HepG2 (cell line): ENCODE results near the gene INSR. TPM values are rescaled to one million over a fixed set of nuclear protein-coding genes. Genes with fewer than 3 reads are reported as not detected.

Source experiments
- CBFB ChIP-seq: sonication (generic); formaldehyde crosslinking; IDR thresholded peaks from 2 replicates; pipeline ENCODE4 v1.4.0; 2020; ENCODE audit warnings: missing genetic modification reagents
- CHD2 ChIP-seq: IDR thresholded peaks from 2 replicates; pipeline ENCODE4 v1.6.1; 2011; ENCODE audit warnings: low read depth, low read length, improper control_type of control experiment
- CREB3 ChIP-seq: sonication (generic); formaldehyde crosslinking; IDR thresholded peaks from 2 replicates; pipeline ENCODE4 v1.5.0; 2020; ENCODE audit warnings: missing genetic modification reagents
- LBX2 ChIP-seq: sonication (generic); formaldehyde crosslinking; IDR thresholded peaks from 2 replicates; pipeline ENCODE4 v1.5.0; 2020; ENCODE audit warnings: missing genetic modification reagents, mild to moderate bottlenecking, borderline replicate concordance
- MAFG ChIP-seq: sonication (generic); formaldehyde crosslinking; IDR thresholded peaks from 2 replicates; pipeline ENCODE4 v1.5.1; 2020; ENCODE audit warnings: mild to moderate bottlenecking, missing genetic modification reagents
- MXI1 ChIP-seq: IDR thresholded peaks from 3 replicates; pipeline ENCODE4 v1.6.1; 2012; ENCODE audit warnings: low read depth, low read length, inconsistent platforms, borderline replicate concordance
- MYPOP ChIP-seq: sonication (generic); formaldehyde crosslinking; IDR thresholded peaks from 2 replicates; pipeline ENCODE4 v1.8.1; 2023; ENCODE audit warnings: mild to moderate bottlenecking, moderate library complexity, missing genetic modification reagents
- POGZ ChIP-seq: sonication (generic); formaldehyde crosslinking; IDR thresholded peaks from 2 replicates; pipeline ENCODE4 v1.4.0; 2020; ENCODE audit warnings: mild to moderate bottlenecking, missing genetic modification reagents
- SATB2 ChIP-seq: sonication (generic); formaldehyde crosslinking; IDR thresholded peaks from 2 replicates; pipeline ENCODE4 v1.5.0; 2020; ENCODE audit warnings: missing genetic modification reagents
- STAT5B ChIP-seq: sonication (generic); formaldehyde crosslinking; IDR thresholded peaks from 2 replicates; pipeline ENCODE4 v1.4.0; 2020; ENCODE audit warnings: missing genetic modification reagents
- THAP11 ChIP-seq: IDR thresholded peaks from 2 replicates; pipeline ENCODE4 v1.6.1; 2016; ENCODE audit warnings: missing biosample characterization, missing genetic modification reagents
- THAP8 ChIP-seq: sonication (generic); formaldehyde crosslinking; IDR thresholded peaks from 2 replicates; pipeline ENCODE4 v1.5.1; 2020; ENCODE audit warnings: missing genetic modification reagents, mild to moderate bottlenecking, borderline replicate concordance
- UBTF ChIP-seq: sonication (generic); formaldehyde crosslinking; IDR thresholded peaks from 2 replicates; pipeline ENCODE4 v1.4.0; 2020; ENCODE audit warnings: mild to moderate bottlenecking, missing genetic modification reagents
- ZFX ChIP-seq: sonication (generic); formaldehyde crosslinking; IDR thresholded peaks from 2 replicates; pipeline ENCODE4 v1.4.0; 2020; ENCODE audit warnings: mild to moderate bottlenecking, low read depth, missing genetic modification reagents, moderate library complexity
- ZNF17 ChIP-seq: sonication (generic); formaldehyde crosslinking; IDR thresholded peaks from 2 replicates; pipeline ENCODE4 v1.5.0; 2020; ENCODE audit warnings: mild to moderate bottlenecking, missing genetic modification reagents
- ZNF24 ChIP-seq: fragments of 450-650 bp; IDR thresholded peaks from 2 replicates; pipeline ENCODE4 v1.6.1; 2017; ENCODE audit warnings: antibody characterized with exemption, mild to moderate bottlenecking
- ZNF30 ChIP-seq: sonication (generic); formaldehyde crosslinking; IDR thresholded peaks from 2 replicates; pipeline ENCODE4 v1.5.0; 2020; ENCODE audit warnings: mild to moderate bottlenecking, missing genetic modification reagents
- ZNF441 ChIP-seq: sonication (generic); formaldehyde crosslinking; IDR thresholded peaks from 2 replicates; pipeline ENCODE4 v1.7.0; 2021; ENCODE audit warnings: missing genetic modification reagents, borderline replicate concordance
- ZNF512 ChIP-seq: sonication (generic); formaldehyde crosslinking; IDR thresholded peaks from 2 replicates; pipeline ENCODE4 v1.4.0; 2020; ENCODE audit warnings: mild to moderate bottlenecking, missing genetic modification reagents
- ZNF577 ChIP-seq: sonication (generic); formaldehyde crosslinking; IDR thresholded peaks from 2 replicates; pipeline ENCODE4 v1.4.0; 2020; ENCODE audit warnings: mild to moderate bottlenecking, low read depth, missing genetic modification reagents, borderline replicate concordance
- ZNF724P ChIP-seq: sonication (generic); formaldehyde crosslinking; IDR thresholded peaks from 2 replicates; pipeline ENCODE4 v1.8.0; 2022; ENCODE audit warnings: missing genetic modification reagents, borderline replicate concordance
- ZSCAN21 ChIP-seq: sonication (generic); formaldehyde crosslinking; IDR thresholded peaks from 2 replicates; pipeline ENCODE4 v1.8.0; 2022; ENCODE audit warnings: mild to moderate bottlenecking, missing genetic modification reagents, moderate library complexity, borderline replicate concordance
- ZZZ3 ChIP-seq: sonication (generic); formaldehyde crosslinking; IDR thresholded peaks from 2 replicates; pipeline ENCODE4 v1.4.0; 2020; ENCODE audit warnings: missing genetic modification reagents, mild to moderate bottlenecking, borderline replicate concordance
- polyA plus RNA-seq, 8 experiments: library from polyadenylated mRNA; depleted of rRNA in 3 of 8; stranded (reverse) in 7 of 8; unstranded in 1 of 8; fragments of >200 nt; fragmentation: Illumina TruSeq in 4 of 8; extraction: Trizol in 4 of 8; gene quantifications; 2 replicates each; pipeline versions ENCODE4 v1.2.1 to v1.2.3, GENCODE V29; 2011 to 2016; ENCODE audit warnings: low read depth in 4 of 8, missing spikeins in 1 of 8, mixed read lengths in 1 of 8; ENCODE audit not compliant: insufficient read depth in 1 of 8
- total RNA-seq, 5 experiments: library from RNA; depleted of rRNA; stranded (reverse); fragments of >200 nt; fragmentation: Illumina TruSeq; extraction: Trizol; gene quantifications; 2 replicates each; pipeline ENCODE4 v1.2.3, GENCODE V29; 2016; ENCODE audit warnings: low read depth in 1 of 5

The INSR gene
- total and polyA plus RNA-seq, 2 of the 13 experiments (the other 11 are each of a cell fraction or from before 2014, with no cell fraction given): 24.2 to 29.8 TPM

- no peak for TF ChIP-seq ZNF512
- TF ChIP-seq CHD2: no peak
- no peak; the same call in 2 of the 3 replicates for TF ChIP-seq MXI1
- TF ChIP-seq THAP8 (CRISPR knock-in tag): 0 out of 2 replicates have a peak, but pooled peaks have one; percentile 39
- TF ChIP-seq UBTF (CRISPR knock-in tag): peak; percentile 35; the same call in 1 of the 2 replicates
- no peak for TF ChIP-seq ZZZ3 (CRISPR knock-in tag)
- TF ChIP-seq STAT5B: no peak
- TF ChIP-seq SATB2 (CRISPR knock-in tag): 0 out of 2 replicates have a peak, but pooled peaks have one; percentile 48
- no peak for TF ChIP-seq CBFB
- TF ChIP-seq ZNF441: no peak
- no peak for TF ChIP-seq ZNF30
- TF ChIP-seq THAP11 (CRISPR knock-in tag): peak; percentile 44
- TF ChIP-seq LBX2 (CRISPR knock-in tag): no peak
- no peak for TF ChIP-seq ZNF724P (CRISPR knock-in tag)
- TF ChIP-seq ZSCAN21 (CRISPR knock-in tag): peak; percentile 0; the same call in 1 of the 2 replicates
- TF ChIP-seq MAFG (CRISPR knock-in tag): no peak
- TF ChIP-seq ZFX: peak; percentile 33; the same call in 1 of the 2 replicates
- no peak for TF ChIP-seq CREB3 (CRISPR knock-in tag)
- no peak for TF ChIP-seq ZNF577
- TF ChIP-seq ZNF24: no peak
- peak; percentile 70; the same call in 1 of the 2 replicates for TF ChIP-seq MYPOP (CRISPR knock-in tag)
- peak; percentile 41; the same call in 1 of the 2 replicates for TF ChIP-seq POGZ (CRISPR knock-in tag)
- no peak for TF ChIP-seq ZNF17 (CRISPR knock-in tag)
These were observed 97.0 kb downstream of the INSR start (continued) for GRCh38 chr19:7197119-7197759.
